Stimulated activated CD4-positive, alpha-beta T cell treated with anti-CD3 and anti-CD28 coated beads, Interleukin-12 subunit alpha, Interleukin-12 subunit beta, amount 100 ng/mL, for 24 hours (primary cell): ENCODE results near the gene NEK7.
"Not testable (repeated sequence)": the region's sequence is repeated elsewhere in the genome, so short reads cannot be mapped to it uniquely, and the experiment has no call there.

Experiments
- DNase-seq, 2 experiments: peaks; one replicate each; pipeline ENCODE4 v3.0.0-alpha.2; 2020; ENCODE audit warnings: low read depth in 2 of 2

Gene NEK7

DNA sequence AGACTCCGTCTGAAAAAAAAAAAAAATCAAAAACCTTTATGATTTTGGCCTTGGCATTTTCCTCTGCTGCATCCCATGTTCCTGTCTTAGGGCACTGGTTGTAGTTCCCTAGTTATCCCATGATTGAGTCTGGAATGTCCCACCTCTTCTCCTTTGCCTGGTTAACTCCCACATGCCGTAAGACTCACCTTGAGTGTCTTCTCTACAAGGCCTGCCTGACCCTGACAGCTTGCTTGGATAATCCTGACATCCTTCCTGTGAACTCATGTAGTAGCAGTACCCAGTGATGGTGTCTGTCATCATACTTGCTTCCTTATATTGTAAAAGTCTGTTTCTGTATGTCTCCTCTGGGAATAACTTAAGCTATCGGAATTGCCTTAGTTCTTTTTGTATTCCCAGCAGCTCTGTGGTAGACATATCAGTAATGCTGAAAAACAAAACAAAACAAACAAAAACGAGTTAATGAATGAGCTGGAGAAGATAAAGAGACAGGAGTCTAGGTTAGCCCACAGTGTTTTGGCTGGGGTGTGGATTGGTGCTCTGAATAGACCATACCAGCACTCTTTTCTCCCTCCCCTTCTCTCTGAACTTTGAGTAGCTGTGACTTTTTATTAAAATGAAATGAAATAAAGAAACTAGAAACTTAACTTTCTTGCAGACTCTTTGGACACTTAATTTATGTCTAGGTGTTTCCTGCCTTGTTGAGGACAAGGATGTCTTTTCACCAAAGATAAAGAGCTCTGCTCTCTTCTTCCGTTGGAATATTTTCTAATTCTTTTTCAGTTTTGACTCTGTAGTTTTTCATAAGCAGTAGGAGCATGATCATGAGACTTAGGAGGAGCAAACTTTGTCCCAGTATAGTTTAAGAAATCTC lies 15.1 kb downstream of the NEK7 start:
- DNase-seq = no peak

DNA sequence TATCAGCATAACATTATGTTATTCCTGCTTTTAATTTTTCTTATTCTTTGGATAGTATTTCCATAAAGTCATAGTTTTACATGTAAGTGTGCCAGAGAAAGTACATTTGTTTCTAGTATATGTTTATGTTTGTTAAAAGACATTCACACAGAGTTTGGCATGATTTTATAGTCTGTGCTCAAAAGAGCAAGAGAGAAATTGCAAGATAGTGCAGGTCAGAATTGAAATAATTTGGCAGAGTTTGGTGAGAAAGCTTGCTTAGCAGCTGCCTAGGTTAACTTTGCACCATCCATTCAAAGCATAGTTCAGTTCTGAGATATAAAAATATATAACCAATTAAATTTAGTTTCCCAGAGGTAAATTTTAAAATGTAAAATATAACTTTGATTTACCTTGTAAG lies 17.0 kb downstream of the NEK7 start:
- DNase-seq = no peak

DNA sequence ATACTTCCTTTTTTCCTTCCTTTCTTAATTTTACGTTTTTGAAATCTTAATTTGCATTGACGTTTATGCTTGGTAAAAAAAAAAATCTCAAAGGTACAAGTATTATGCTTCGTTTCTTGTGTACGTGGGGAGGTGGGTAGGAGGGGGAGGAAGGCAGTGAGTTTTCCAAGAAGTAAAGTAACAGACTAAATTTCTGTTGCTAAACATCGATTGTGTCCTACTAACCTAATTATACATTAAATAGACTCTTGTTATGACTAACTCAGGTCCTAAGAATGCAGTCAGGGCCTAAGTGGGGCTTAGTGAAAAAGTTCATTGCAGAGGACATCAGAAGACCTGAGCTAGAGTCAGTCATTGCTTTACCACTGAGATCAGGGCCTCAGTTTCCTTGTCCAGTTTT lies 17.5 kb downstream of the NEK7 start:
- no peak for DNase-seq

DNA sequence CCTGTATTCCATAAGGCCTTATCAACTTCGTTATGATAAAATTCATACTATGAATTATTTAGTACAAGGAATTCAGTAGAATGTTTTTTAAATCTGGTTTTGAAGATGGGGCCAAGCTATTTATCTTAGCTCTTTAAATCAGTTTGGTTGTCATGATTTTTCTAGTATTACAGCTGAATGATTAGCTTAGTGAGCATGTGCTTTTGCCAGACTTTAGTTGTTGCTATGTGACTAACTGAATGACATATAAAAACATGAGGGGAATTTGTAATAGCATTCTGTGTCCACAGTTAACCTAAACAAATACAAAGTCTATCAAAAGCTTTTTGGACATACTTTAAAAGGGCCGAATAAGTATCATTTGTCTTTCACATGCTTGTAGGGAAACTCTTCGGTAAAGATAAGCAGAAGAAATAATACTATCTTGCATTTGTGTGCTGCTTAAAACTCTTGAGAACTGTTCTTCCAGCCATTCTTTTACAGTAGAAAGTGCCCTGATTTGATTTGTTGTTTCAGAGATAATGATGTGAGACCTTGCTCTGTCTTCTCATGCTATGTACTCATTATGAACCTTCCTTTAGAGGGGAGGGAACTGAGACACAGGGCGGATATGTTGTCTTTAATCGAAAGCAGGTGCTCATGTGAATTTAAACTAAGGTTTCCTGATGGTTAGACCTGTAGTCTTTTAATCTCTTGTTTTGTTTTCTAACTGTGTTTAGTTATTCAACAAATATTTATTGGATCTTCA lies 18.8 kb downstream of the NEK7 start:
- DNase-seq = no peak

DNA sequence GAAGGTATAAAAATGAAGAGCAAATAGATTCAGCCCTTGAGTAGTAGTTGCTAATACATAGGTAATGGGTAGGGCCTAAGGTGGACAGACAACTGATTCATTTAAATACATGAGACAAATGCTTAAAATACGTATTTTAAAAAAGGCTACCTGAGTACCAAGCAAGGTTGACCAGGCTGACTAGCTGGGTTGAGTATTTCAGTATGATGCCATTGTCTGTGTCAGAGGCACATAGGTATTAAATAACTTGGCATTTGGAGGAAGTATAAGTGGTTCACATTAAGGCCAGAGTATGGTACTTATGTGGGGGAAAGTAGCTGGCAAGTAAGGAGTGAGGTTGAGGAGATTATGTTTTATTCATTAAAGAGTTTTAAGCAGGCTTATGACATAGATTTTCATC lies 19.4 kb downstream of the NEK7 start:
- DNase-seq = no peak

DNA sequence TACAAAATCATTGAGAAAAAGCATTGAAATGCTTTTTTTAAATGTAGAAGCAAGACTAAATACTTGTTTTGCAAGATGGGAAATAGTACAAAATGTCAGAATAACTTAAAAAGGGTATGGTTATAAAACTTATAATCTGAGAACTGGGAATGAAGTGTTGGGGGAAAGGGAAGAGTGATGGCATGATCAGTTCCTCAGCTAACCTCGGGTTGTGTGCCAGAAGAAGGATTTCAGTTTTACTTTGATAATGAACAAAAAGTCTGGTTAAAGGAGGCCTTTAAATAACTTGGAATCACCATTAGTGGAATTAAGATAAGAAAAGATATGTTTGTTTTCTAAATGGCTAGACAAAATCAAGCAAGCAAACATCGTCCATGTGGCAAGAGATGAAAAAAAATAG lies 20.7 kb downstream of the NEK7 start:
- DNase-seq = no peak

DNA sequence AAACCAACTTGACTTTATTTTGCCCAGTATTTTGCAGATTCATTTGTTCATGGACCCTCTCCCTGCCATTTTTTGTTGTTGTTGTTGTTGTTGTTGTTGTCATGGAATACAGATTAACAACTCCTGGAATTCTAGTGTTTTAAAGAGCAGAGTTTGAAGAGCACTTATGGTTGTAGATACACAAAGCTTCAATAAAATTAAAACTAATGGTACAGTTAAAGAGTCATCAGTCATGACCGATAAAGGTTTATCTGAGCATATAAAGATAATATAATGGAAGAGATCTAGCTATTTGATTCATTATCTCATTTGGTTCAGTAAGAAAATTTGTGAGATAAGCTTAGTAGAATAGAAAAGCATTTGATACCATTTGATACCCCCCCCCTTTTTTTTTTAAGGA lies 21.8 kb downstream of the NEK7 start:
- no peak for DNase-seq

DNA sequence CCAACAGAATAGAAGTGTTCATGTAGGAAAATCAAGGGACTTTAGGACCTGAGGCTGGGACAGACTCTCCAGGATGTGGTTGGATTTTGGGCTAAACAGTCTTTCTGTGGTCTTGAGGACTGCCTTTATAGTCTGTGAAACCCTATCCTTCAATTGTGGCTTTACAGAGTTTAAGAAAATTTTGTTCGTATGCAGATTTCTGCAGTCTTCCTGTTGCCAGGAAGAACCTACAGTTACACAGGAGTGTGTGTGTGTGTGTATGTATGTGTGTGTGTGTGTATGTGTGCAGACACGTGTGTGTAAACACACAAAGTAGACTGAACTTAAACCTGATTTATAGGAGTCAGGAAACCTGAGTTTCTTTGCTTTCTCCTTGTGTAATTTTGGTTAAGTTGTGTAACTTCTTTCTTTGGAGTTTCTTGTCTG lies 22.8 kb downstream of the NEK7 start:
- DNase-seq = no peak

DNA sequence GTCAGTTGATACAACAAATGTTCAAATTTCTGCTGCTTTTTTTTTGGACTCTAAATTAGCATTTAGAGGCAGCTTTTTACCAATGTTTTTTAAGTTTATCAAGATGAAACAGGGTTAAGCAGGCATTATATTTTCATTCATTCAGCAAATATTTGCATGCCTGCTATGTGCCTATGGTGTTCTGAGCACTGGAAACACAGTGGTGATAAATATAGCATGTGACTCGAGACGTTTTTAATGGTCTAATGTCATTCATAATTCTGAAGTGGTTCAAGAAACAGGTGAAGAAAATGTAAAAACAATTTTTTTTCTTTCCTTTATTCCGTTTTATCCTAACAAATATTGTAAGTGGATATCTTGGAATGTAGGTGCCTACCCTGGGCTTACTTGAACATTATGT lies 26.8 kb downstream of the NEK7 start:
- DNase-seq = no peak

DNA sequence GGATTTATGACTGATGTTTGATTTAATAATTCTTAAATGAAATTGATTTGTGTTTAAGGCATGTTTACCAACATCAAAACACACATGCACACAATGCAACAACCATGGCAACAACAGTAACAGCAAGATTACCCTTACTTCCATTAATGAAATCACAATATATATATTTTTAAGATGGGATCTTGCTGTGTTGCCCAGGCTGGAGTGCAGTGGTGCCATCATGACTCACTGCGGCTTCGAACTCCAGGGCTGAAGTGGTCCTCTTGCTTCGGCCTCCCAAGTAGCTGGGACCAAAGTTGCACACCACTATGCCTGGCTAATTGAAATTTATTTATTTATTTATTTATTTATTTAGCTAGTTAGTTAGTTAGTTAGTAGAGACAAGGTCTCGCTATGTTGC lies 27.7 kb downstream of the NEK7 start:
- no peak for DNase-seq

DNA sequence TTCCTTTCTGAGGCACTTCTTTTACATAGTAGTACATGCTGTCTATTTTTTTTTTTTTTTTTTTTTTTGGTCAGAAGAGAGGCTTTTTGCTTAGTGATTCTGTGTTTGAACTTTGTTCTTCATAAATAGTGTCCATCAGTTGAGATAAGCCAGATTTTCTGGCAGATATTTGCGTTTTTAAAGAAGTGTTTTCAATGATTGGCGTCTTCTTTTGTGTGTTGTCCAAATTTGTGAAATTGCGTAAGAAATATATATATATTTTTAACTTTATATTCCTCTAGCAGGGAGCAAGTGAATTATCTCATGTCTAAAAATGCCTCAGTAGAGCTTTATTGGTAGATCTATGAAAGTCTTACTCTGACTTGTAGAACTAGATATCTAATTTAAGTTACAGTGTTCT lies 28.3 kb downstream of the NEK7 start:
- DNase-seq = no peak

DNA sequence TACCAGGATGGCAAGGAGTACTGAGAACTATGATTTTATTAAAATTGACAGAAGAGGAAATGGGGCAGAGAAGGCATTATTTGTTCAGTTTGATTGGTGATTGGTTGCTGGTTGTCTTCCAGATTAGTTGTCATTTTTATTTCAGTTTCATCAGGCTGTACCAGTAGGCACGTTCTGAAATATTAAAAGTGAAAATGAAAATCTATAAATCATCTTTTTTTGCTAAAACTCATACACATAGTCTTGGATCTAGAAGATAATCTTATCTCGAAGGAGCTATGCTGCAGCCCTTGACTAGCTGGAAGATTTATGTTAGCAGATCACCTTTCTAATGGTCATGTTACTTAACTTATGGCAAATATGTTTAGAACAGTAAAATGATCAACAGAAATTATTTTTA lies 29.0 kb downstream of the NEK7 start:
- no peak for DNase-seq

DNA sequence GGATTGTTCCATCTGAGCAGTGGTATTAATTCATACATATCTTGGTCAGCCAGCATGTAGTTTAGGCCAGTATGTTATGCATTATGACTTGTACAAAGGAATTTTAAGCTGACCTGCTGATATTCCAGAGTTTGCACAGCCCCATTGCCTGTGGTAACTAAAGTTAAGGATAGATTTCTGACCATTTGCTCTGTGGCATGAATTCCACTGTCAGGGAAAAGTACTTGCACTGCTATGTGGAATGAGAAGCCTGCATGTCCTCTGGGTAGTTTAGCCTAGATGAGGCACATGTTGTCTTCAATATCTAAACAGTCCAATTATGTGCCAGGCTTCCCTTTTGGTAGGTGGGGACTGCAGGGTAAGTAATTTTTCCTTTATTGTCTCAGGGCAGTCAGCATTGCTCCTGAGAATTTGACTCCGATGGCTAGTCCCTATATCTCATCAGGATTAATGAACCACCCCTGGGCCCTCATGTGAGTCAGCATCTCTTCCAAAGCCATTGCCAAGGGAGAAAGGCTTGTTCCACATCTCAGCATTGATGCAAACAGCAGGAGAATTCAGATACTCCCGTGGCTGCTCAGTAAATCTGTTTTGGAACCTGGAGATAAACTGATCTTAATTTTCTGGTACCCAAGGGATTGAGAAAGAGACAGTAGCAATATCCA lies 30.2 kb downstream of the NEK7 start:
- DNase-seq = no peak

DNA sequence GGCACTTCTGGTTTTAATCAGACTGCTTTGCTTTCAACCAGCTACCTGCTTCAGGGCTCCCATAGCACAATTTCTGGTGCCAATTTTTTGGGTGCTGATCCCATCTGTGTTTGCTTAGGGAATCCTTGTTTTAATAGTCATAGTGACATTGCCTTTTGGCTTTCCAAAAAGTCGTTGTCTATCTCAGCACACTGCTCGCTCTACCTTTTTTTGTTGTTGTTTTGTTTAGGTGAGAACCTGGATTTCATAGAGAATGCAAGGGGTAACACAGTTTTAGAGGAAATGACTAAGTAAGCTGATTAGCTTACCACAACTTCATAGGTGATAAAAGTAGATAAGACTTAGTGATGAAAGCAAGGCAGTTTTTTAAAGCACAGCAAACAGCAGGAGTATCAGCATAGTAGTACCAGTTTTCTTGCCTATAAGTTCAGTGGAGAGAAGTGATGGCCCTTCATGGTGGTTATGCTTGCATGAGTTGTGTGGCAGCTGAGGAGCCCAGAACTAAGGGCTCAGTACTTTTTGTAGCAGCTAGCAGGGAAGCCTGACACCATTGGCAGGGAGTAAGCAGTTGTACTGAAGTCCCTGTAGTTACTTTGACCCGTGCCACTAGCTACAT lies 31.3 kb downstream of the NEK7 start:
- DNase-seq = no peak

DNA sequence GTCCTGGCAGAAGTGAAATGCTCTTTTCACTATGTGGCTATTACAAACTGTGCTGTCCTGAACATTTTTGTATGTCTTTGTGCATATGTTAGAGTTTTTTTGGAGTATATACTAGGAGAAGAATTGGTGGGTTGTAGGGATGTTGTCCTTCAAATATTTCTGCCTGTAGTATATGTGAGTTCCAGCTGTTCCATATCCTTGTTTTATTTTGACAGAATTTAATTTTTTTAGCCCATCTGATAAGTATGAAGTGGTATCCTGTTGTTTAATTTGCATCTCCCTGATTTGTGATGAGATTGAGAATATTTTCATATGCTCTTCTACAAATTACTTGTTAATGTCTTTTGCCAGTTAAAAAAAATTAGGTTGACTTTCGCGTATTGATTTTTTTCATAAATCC lies 34.3 kb downstream of the NEK7 start:
- no peak for DNase-seq

DNA sequence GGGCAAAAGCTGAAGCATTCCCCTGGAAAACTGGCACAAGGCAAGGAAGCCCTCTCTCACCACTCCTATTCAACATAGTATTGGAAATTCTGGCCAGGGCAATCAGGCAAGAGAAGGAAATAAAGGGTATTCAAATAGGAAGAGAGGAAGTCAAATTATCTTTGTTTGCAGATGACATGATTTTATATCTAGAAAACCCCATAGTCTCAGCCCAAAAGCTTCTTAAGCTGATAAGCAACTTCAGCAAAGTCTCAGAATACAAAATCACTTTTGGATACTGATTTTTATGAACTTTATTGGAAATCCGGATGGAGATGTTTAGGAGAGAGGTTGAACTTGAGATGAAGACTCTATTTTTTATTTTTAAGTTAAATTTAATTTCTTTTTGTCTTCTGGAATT lies 37.1 kb downstream of the NEK7 start:
- DNase-seq = not testable (repeated sequence)

DNA sequence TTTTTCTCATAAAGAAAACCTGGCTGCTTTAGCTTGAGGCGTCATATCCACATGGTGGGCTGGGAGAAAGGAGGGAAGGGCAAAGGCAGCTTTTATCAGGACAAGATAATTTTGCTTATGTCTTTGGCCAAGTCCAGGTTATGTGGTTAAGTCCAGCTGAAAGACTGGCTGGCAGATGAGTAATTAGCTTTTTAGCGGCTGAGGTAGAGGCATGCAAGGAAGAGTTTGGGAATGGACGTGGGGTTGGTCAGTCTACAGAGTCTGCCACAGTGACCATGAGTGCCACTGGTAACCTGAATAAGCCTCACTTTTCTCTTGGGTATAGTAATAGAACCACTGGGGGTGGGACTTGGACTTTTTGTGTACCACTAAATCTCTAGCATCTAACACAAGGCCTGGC lies 39.8 kb downstream of the NEK7 start:
- no peak for DNase-seq

DNA sequence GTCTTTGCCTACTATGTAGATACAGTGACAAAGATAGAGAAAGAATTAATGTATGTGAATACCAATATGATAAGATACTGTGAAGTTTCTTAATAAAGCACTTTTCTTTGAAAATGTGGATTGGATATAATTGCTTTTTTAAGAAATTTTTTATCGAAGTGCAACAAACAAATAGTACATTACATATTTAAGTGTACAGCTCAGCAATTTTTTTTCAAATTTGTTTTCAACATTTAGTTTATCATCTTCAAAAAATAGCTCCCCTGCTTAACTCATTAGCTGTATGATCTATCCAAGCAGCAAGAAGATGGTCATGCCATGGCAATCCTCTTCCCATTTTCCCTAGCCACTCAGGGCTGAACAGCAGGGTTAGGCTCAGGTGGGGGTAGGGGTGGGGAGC lies 40.5 kb downstream of the NEK7 start:
- DNase-seq = no peak

DNA sequence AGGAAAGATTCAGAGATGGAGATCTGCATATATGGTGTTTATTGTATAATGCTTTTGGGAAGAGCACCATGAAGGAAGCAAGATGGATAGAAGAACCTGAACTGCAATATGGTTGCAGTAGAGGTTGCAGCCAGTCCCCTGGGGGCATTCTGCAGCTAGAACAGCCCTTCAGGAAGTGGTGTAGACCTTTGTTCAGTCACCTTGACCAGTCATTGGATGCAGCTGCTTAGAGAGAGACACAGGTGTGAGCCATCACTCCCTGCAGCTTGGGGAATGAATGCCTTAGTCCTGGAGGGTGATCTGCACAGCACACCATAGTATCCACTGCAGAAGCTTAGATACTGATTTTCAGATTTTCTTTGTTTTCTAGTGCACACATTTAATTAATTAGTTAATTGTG lies 42.3 kb downstream of the NEK7 start:
- DNase-seq = no peak

DNA sequence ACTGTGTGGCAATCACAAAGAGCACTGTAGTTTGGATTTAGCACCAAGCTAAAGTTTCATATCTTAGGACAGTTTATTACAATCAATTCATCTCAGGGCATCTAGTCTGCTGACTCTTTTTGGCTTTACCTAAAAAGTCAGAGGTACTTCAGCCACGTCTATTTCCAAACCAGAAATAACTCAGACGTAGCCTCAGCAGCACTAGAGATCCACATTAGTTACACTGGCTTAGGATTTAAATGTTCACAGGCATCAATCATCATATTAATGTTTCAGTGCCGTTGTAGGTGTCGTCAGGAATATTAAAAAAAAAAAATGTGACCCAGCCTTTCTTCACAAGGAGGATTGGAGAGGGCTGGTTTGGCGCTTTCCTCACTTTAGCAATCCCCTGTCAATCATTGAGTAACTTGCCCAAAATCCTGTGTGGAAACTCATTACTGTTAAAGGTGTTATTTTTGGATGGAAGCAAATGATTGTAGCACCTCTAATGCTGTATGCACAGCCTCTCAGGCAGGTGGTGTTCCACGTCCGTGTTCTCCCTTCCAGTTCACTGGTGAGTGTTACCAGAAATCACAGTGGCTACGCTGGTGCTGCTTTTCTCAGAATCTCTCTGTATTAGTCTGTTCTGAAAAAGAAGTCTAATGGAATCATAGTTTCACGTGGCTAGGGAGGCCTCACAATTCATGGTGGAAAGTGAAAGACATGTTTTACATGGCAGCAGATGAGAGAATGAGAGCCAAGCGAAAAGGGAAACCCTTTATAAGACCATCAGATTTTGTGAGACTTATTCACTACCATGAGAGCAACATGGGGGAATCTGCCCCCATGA lies 45.4 kb downstream of the NEK7 start:
- peak; percentile 4 to 45 for DNase-seq

DNA sequence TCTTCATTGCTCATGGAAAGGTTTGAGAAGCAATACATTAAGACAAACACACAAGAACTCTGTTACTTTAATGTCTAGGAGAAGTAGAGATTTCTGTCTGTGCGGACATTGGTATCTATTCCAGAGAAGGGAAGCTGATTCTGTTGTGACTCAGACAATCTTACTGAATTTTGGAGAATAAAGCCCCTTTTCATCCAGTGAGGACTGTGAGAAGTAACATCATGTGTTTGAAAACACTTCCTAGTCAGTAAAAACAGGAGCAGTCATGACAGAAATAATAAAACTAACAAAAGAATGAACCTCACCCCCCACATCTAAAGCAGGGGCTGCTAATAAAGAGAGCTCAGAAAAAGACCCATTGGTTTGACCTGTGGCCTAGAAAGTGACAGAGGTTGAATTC lies 46.6 kb downstream of the NEK7 start:
- DNase-seq = no peak
